K562 (cell line): ENCODE data around the gene CCDC18. TPM values are rescaled to one million over a fixed set of nuclear protein-coding genes. Genes with fewer than 3 reads are reported as not detected.

Experiments used
- ATAC-seq: fragments of 200-7000 bp; cut with Tn5 transposase; 3 replicates; pipeline ENCODE4 v1.9.1; 2020; ENCODE audit warnings: moderate library complexity
- BruUV-seq: library from RNA; stranded (reverse); fragments of 400-500 nt; replicated peaks from 2 replicates; lab custom pipeline; 2021; lab: Mats Ljungman, UMichigan
- CTCF ChIA-PET: fragments of 300-600 bp; formaldehyde crosslinking; extraction: SDS; loops from one replicate; lab custom pipeline; 2021; ENCODE audit warnings: low intra/inter-chr PET ratio; lab: Yijun Ruan, JAX
- POLR2A ChIA-PET: fragments of 300-600, 350-650 bp; sonication (Branson Sonifier 250); formaldehyde crosslinking; extraction: SDS; loops from one replicate; lab custom pipeline; 2021; ENCODE audit warnings: antibody characterized with exemption, inconsistent platforms; lab: Yijun Ruan, JAX
- DNase-seq, 4 experiments: peaks; one replicate each; pipeline versions ENCODE4 v3.0.0 to v3.0.0-alpha.2; 2011 to 2018; ENCODE audit warnings: low spot score in 3 of 4, mixed read lengths in 3 of 4; ENCODE audit errors: extremely low read depth in 1 of 4
- FAIRE-seq: peaks from 2 replicates; lab custom pipeline; 2011; peaks lifted over from hg19 to GRCh38; lab: Jason Lieb, UNC
- H2AFZ ChIP-seq: 2 replicates; pipeline ENCODE4 v1.6.0; 2011; ENCODE audit warnings: low read depth, low read length, control low read depth, inconsistent platforms
- H3K27ac ChIP-seq: fragments of 200-600 bp; 3 replicates; pipeline ENCODE4 v1.8.0; 2011; ENCODE audit warnings: low read depth, mild to moderate bottlenecking, control low read depth, inconsistent platforms, low read length, moderate library complexity, mixed read lengths; ENCODE audit errors: extremely low read depth
- H3K27me3 ChIP-seq, 2 experiments: fragments of 300-600 bp in 1 of 2; 2 replicates in 1 of 2; 3 replicates in 1 of 2; pipeline versions ENCODE4 v1.6.0 to v1.8.0; 2011; ENCODE audit warnings: inconsistent platforms in 2 of 2, low read length in 2 of 2, mild to moderate bottlenecking in 1 of 2, mixed read lengths in 1 of 2, moderate library complexity in 1 of 2; ENCODE audit not compliant: control insufficient read depth in 2 of 2, insufficient read depth in 2 of 2
- H3K36me3 ChIP-seq: fragments of 300-600 bp; 3 replicates; pipeline ENCODE4 v1.8.0; 2011; ENCODE audit warnings: mild to moderate bottlenecking, low read length, inconsistent platforms; ENCODE audit not compliant: control insufficient read depth, insufficient read depth
- H3K4me1 ChIP-seq, 2 experiments: fragments of 200-600 bp in 1 of 2; replicated peaks in 1 of 2; 2 replicates in 1 of 2; 3 replicates in 1 of 2; pipeline versions ENCODE4 v1.5.1 to v1.8.0; 2011; ENCODE audit warnings: inconsistent platforms in 2 of 2, low read length in 2 of 2, mild to moderate bottlenecking in 1 of 2, mixed read lengths in 1 of 2, moderate library complexity in 1 of 2; ENCODE audit not compliant: control insufficient read depth in 2 of 2, insufficient read depth in 2 of 2
- H3K4me2 ChIP-seq: 2 replicates; pipeline ENCODE4 v1.6.1; 2011; ENCODE audit warnings: low read length, control low read depth, inconsistent platforms, mixed read lengths; ENCODE audit not compliant: insufficient read depth
- H3K4me3 ChIP-seq: fragments of 200-600 bp; sonication (generic), shearing (Covaris generic); 2 replicates; pipeline ENCODE4 v1.5.1; 2016; ENCODE audit warnings: control low read depth, inconsistent platforms
- H3K79me2 ChIP-seq: fragments of 200-600 bp; 3 replicates; pipeline ENCODE4 v1.8.0; 2011; ENCODE audit warnings: low read length, inconsistent platforms; ENCODE audit not compliant: control insufficient read depth, insufficient read depth
- H3K9ac ChIP-seq, 2 experiments: 2 replicates each; pipeline versions ENCODE4 v1.6.0 to v1.6.1; 2011; ENCODE audit warnings: low read depth in 2 of 2, low read length in 2 of 2, control low read depth in 1 of 2, inconsistent platforms in 1 of 2, mild to moderate bottlenecking in 1 of 2, mixed read lengths in 1 of 2; ENCODE audit not compliant: insufficient read depth in 1 of 2
- H3K9me1 ChIP-seq: one replicate; pipeline ENCODE4 v1.6.0; 2011; ENCODE audit warnings: inconsistent platforms, mild to moderate bottlenecking, low read length, moderate library complexity; ENCODE audit not compliant: control insufficient read depth, insufficient read depth
- H3K9me3 ChIP-seq: replicated peaks from 2 replicates; pipeline ENCODE4 v1.5.1; 2011; ENCODE audit warnings: low read depth, low read length, inconsistent platforms; ENCODE audit not compliant: control insufficient read depth, insufficient read depth
- H4K20me1 ChIP-seq: replicated peaks from 2 replicates; pipeline ENCODE4 v1.6.1; 2011; ENCODE audit warnings: low read length, inconsistent platforms, mixed read lengths; ENCODE audit not compliant: control insufficient read depth, insufficient read depth
- ARID1B ChIP-seq: fragments of 450-650 bp; IDR thresholded peaks from 2 replicates; pipeline ENCODE4 v1.6.1; 2016; ENCODE audit warnings: antibody characterized with exemption, mild to moderate bottlenecking, inconsistent platforms
- ATF7 ChIP-seq: fragments of 450-650 bp; IDR thresholded peaks from 2 replicates; pipeline ENCODE4 v1.7.1; 2014; ENCODE audit warnings: mild to moderate bottlenecking, moderate library complexity
- CEBPB ChIP-seq: fragments of 450-650 bp; IDR thresholded peaks from 2 replicates; pipeline ENCODE4 v1.6.1; 2016; ENCODE audit warnings: missing genetic modification characterization, missing compliant biosample characterization
- CEBPG ChIP-seq, 3 experiments: fragments of 200-800 bp in 1 of 3; sonication (Bioruptor generic) in 1 of 3; sonication (generic) in 1 of 3; formaldehyde crosslinking in 1 of 3; IDR thresholded peaks in 2 of 3; conservative IDR thresholded peaks in 1 of 3; 2 replicates each; pipeline versions ENCODE4 v1.6.1 to v1.8.0; 2016 to 2022; ENCODE audit warnings: missing compliant biosample characterization in 2 of 3, missing genetic modification characterization in 2 of 3, mild to moderate bottlenecking in 1 of 3, missing genetic modification reagents in 1 of 3
- HDAC6 ChIP-seq: IDR thresholded peaks from 2 replicates; pipeline ENCODE4 v1.6.1; 2012; ENCODE audit warnings: low read depth, mild to moderate bottlenecking, control low read depth, inconsistent platforms, low read length, moderate library complexity
- KDM4B ChIP-seq, 2 experiments: fragments of 450-650 bp in 1 of 2; sonication (generic) in 1 of 2; IDR thresholded peaks; 2 replicates each; pipeline ENCODE4 v1.6.1; 2016 to 2017; ENCODE audit warnings: borderline replicate concordance in 2 of 2, antibody characterized with exemption in 1 of 2, low read depth in 1 of 2, mild to moderate bottlenecking in 1 of 2
- KLF13 ChIP-seq: fragments of 450-650 bp; IDR thresholded peaks from 2 replicates; pipeline ENCODE4 v1.6.1; 2016; ENCODE audit warnings: missing genetic modification characterization, low read depth, mild to moderate bottlenecking, missing compliant biosample characterization, moderate library complexity, borderline replicate concordance
- NUFIP1 ChIP-seq: fragments of 450-650 bp; IDR thresholded peaks from 2 replicates; pipeline ENCODE4 v1.6.1; 2018; ENCODE audit not compliant: partially characterized antibody
- RFX1 ChIP-seq: fragments of 450-650 bp; IDR thresholded peaks from 2 replicates; pipeline ENCODE4 v1.6.1; 2016; ENCODE audit warnings: mild to moderate bottlenecking, moderate library complexity
- SUPT5H ChIP-seq: fragments of 450-650 bp; IDR thresholded peaks from 2 replicates; pipeline ENCODE4 v1.6.1; 2016
- ZKSCAN1 ChIP-seq: fragments of 150-350 bp; IDR thresholded peaks from 2 replicates; pipeline ENCODE4 v1.6.1; 2016; ENCODE audit warnings: low read depth, low read length
- ZNF121 ChIP-seq: sonication (generic); formaldehyde crosslinking; conservative IDR thresholded peaks from 2 replicates; pipeline ENCODE4 v1.8.0; 2022; ENCODE audit warnings: missing genetic modification reagents
- ZNF444 ChIP-seq: fragments of 250-450 bp; sonication (Bioruptor Pico); IDR thresholded peaks from 2 replicates; pipeline ENCODE4 v1.4.0; 2020; ENCODE audit warnings: mild to moderate bottlenecking, moderate library complexity
- ZNF766 ChIP-seq: fragments of 200-800 bp; sonication (Bioruptor generic); conservative IDR thresholded peaks from 2 replicates; pipeline ENCODE4 v1.6.1; 2016; ENCODE audit warnings: missing genetic modification characterization, missing compliant biosample characterization
- WGBS: fragments of 100-300 bp; shearing (Covaris generic); methylation state at CpG from one replicate; pipeline ENCODE4 v1.1.6; 2016; ENCODE audit warnings: low coverage, mixed read lengths; ENCODE audit not compliant: insufficient coverage; ENCODE audit errors: missing lambda C conversion rate; 5-methylcytosine and 5-hydroxymethylcytosine counted together
- in situ Hi-C: fragments of 300-500 bp; cut with MboI; formaldehyde crosslinking; loops from 4 replicates; pipeline ENCODE4 v1.15.0; 2018; ENCODE audit warnings: inconsistent platforms, mixed read lengths
- intact Hi-C: fragments of 100-400 bp; cut with micrococcal nuclease; formaldehyde crosslinking; loops from 2 replicates; pipeline ENCODE4 v1.14.2; 2022
- polyA plus RNA-seq, 8 experiments: library from polyadenylated mRNA; depleted of rRNA in 4 of 8; stranded (reverse) in 5 of 8; unstranded in 3 of 8; fragments of >200 nt; fragmentation: Nextera tagmentation in 2 of 8; fragmentation: Illumina TruSeq in 1 of 8; extraction: Ambion mirVana in 2 of 8; extraction: Trizol in 1 of 8; gene quantifications; 2 replicates each; pipeline versions ENCODE4 v1.2.1 to v1.2.3, GENCODE V29; 2011 to 2014; ENCODE audit warnings: inconsistent platforms in 1 of 8, missing spikeins in 1 of 8
- total RNA-seq, 7 experiments: library from RNA; depleted of rRNA in 6 of 7; stranded (reverse); fragments of >200 nt in 6 of 7; fragmentation: Illumina TruSeq in 2 of 7; extraction: Trizol in 2 of 7; gene quantifications; 2 replicates each; pipeline versions ENCODE4 v1.2.1 to v1.2.3, GENCODE V29; 2011 to 2021; ENCODE audit warnings: low replicate concordance in 1 of 7
- TF ChIP-seq, protein P1 (sequence below): sonication (generic); formaldehyde crosslinking; IDR thresholded peaks from 2 replicates; pipeline ENCODE4 v1.8.0; 2022; ENCODE audit warnings: mild to moderate bottlenecking, low read depth, missing genetic modification reagents

CCDC18 gene
- total and polyA plus RNA-seq, 9 of the 15 experiments (the other 6 are each of a cell fraction or from before 2014, with no cell fraction given): 19.5 to 34.2 (median 24.3) TPM

DNA sequence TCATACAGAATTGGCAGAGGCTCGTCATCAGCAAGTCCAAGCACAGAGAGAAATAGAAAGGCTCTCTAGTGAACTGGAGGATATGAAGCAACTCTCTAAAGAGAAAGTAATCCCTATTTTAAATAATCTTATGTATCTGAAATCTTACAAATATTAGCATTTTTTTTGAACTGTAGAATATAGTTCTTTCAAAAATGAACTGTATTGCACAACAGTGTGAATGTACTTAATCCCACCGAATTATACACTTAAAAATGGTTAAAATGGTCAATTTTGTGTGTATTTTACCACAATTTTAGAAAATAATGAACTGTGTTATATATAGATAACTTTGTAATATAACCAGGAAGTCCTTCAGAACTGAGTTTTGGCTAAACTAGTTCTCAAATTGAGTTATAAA is 75.9 kb downstream of the CCDC18 start:
- Histone ChIP-seq H3K9me3 (peaks cover 5% of the 10 kb centered on the region), H3K27ac (no peak overlapping the region), H2AFZ (no peak overlapping the region), H3K9ac (no peak overlapping the region), H3K9me1 (no peaks in the 10 kb centered on the region), H3K27me3 (no peaks in the 10 kb centered on the region), H3K79me2 (no peaks in the 10 kb centered on the region), H3K4me3 (no peak overlapping the region), H4K20me1 (no peaks in the 10 kb centered on the region), H3K4me1 (no peaks in the 10 kb centered on the region), H3K4me2 (no peak overlapping the region), H3K36me3 (peaks cover 28% of the 10 kb centered on the region; the same call in 2 of the 3 replicates)
- DNase-seq (no peak), FAIRE-seq (no peak), ATAC-seq (no peak)
- ChIA-PET CTCF (no interaction called here), POLR2A (no interaction called here)
- intact Hi-C loops: no loop called here
- 73% methylated on average over 2 of the region's 2 CpGs for WGBS
- in situ Hi-C loops: no loop called here
- BruUV-seq: no TSS peak
- TF ChIP-seq CEBPG (CRISPR knock-in tag; IDR thresholded peaks at IDR 0.05) (no peak), CEBPG (tag; conservative IDR thresholded peaks at IDR 0.05 in 1 of 2, IDR thresholded peaks at IDR 0.05 in 1 of 2) (0 out of 4 replicates have a peak, but pooled peaks of 1 of the 2 experiments have one; percentile 35), HDAC6 (no peak), CEBPB (tag) (peak; percentile 41; the same call in 1 of the 2 replicates)

- Histone ChIP-seq H4K20me1 (no peaks in the 10 kb centered on the region), H3K9me3 (peaks cover 14% of the 10 kb centered on the region)
- TF ChIP-seq ZNF444 (CRISPR knock-in tag) (no peak), RFX1 (no peak), ARID1B (no peak), KLF13 (tag) (no peak), KDM4B (IDR thresholded peaks at IDR 0.05; ENCODE audit: borderline replicate concordance in 2 of 2, low read depth in 1 of 2) (no peak), SUPT5H (no peak), ZKSCAN1 (no peak), ATF7 (no peak), ZNF766 (CRISPR knock-in tag) (no peak), NUFIP1 (no peak), ZNF121 (CRISPR knock-in tag) (no peak)
- TF ChIP-seq, protein P1, sequence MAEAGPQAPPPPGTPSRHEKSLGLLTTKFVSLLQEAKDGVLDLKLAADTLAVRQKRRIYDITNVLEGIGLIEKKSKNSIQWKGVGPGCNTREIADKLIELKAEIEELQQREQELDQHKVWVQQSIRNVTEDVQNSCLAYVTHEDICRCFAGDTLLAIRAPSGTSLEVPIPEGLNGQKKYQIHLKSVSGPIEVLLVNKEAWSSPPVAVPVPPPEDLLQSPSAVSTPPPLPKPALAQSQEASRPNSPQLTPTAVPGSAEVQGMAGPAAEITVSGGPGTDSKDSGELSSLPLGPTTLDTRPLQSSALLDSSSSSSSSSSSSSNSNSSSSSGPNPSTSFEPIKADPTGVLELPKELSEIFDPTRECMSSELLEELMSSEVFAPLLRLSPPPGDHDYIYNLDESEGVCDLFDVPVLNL (CRISPR knock-in tag): no peak
- TF ChIP-seq, all 486 proteins: peak for 0
- Histone ChIP-seq H3K36me3 (peaks cover 34% of the 10 kb centered on the region; the same call in 2 of the 3 replicates), H2AFZ (no peak overlapping the region), H3K27me3 (no peaks in the 10 kb centered on the region), H3K4me2 (no peak overlapping the region), H3K27ac (no peak overlapping the region), H3K4me3 (no peak overlapping the region), H3K9ac (no peak overlapping the region), H3K79me2 (no peaks in the 10 kb centered on the region), H3K9me1 (no peaks in the 10 kb centered on the region), H3K4me1 (no peaks in the 10 kb centered on the region)
- in situ Hi-C loops (no loop called here), intact Hi-C loops (no loop called here)
- FAIRE-seq (no peak), DNase-seq (no peak), ATAC-seq (no peak)
- POLR2A ChIA-PET: no interaction called here
- CTCF ChIA-PET: no interaction called here
- no TSS peak for BruUV-seq
Observed at GRCh38 chr1:93257889-93258288, 77.4 kb downstream of the CCDC18 start.
